PC-3 (cell line): ENCODE measurements around the gene AGAP1.

Experiments used
- EZH2 ChIP-seq: fragments of 300-600 bp; sonication (generic); IDR thresholded peaks from one replicate; pipeline ENCODE4 v1.6.1; 2017; ENCODE audit warnings: antibody characterized with exemption, mild to moderate bottlenecking, low read length; ENCODE audit not compliant: unreplicated experiment
- EZH2phosphoT487 ChIP-seq: fragments of 300-600 bp; sonication (generic); IDR thresholded peaks from 2 replicates; pipeline ENCODE4 v1.6.1; 2018; ENCODE audit warnings: mild to moderate bottlenecking, antibody characterized with exemption, low read length, borderline replicate concordance
- TF ChIP-seq, protein P1 (sequence below): fragments of 300-600 bp; sonication (generic); conservative IDR thresholded peaks from 2 replicates; pipeline ENCODE4 v1.5.1; 2017; ENCODE audit warnings: antibody characterized with exemption, low read depth, mild to moderate bottlenecking, low read length

DNA sequence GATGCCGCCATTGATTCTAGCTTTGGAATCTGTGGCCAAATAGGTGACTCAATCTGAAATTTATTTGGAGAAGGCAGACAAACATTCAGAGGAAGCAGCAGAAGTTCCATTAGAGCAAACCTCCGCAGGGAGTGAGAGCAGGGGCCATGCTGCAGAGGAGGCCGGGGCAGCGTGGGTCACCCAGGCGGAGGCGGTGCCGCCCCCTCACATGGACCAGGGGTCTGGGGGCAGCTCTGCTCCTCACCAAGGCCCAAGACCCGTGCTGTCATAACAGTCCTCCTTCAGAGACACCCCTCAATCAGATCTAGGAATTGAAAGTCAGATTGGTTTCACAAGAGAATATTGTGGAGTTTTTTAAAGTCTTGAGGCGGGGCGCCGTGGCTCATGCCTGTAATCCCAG lies 582.0 kb downstream of the AGAP1 start:
- TF ChIP-seq, protein P1, sequence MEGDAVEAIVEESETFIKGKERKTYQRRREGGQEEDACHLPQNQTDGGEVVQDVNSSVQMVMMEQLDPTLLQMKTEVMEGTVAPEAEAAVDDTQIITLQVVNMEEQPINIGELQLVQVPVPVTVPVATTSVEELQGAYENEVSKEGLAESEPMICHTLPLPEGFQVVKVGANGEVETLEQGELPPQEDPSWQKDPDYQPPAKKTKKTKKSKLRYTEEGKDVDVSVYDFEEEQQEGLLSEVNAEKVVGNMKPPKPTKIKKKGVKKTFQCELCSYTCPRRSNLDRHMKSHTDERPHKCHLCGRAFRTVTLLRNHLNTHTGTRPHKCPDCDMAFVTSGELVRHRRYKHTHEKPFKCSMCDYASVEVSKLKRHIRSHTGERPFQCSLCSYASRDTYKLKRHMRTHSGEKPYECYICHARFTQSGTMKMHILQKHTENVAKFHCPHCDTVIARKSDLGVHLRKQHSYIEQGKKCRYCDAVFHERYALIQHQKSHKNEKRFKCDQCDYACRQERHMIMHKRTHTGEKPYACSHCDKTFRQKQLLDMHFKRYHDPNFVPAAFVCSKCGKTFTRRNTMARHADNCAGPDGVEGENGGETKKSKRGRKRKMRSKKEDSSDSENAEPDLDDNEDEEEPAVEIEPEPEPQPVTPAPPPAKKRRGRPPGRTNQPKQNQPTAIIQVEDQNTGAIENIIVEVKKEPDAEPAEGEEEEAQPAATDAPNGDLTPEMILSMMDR, result no peak
- no peak for TF ChIP-seq EZH2phosphoT487
- TF ChIP-seq EZH2, result no peak
